ENCODE results near the gene SLC25A29. TPM values are rescaled to one million over a fixed set of nuclear protein-coding genes. Genes with fewer than 3 reads are reported as not detected.
"Not testable (repeated sequence)": the region's sequence is repeated elsewhere in the genome, so short reads cannot be mapped to it uniquely, and the experiment has no call there.

SLC25A29 gene, protein sequence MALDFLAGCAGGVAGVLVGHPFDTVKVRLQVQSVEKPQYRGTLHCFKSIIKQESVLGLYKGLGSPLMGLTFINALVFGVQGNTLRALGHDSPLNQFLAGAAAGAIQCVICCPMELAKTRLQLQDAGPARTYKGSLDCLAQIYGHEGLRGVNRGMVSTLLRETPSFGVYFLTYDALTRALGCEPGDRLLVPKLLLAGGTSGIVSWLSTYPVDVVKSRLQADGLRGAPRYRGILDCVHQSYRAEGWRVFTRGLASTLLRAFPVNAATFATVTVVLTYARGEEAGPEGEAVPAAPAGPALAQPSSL
- 10 to 100 TPM; 29.7 to 29.9 TPM for total RNA-seq

- ChIA-PET CTCF (no interaction called here), POLR2A (interaction anchor here (1.3 kb wide), 1 partner anchor 20 kb away, joined by 3 read pairs; no protein-coding TSS in a partner anchor)
- no peaks in the 10 kb centered on the region for H3K36me3 Mint-ChIP-seq (ENCODE audit: low read depth)
- peak within 1 kb of the TSS; percentile 77 for H3K27ac Mint-ChIP-seq
- no peaks in the 10 kb centered on the region for H3K9me3 Mint-ChIP-seq (ENCODE audit: insufficient read depth)
- ATAC-seq = peak; percentile 88
- H3K4me3 Mint-ChIP-seq = peak within 1 kb of the TSS; percentile 81
- peaks cover 27% of the 10 kb centered on the region for H3K27me3 Mint-ChIP-seq (ENCODE audit: low read depth)
- H3K4me1 Mint-ChIP-seq (ENCODE audit: low read depth) = peaks cover 31% of the 10 kb centered on the region
- peak; percentile 80 for DNase-seq
Measured at GRCh38 chr14:100306101-100306997, at the start of gene SLC25A29. SLC25A29 (minus strand) TSS chr14:100306444; CDS start chr14:100306232, 212 bp downstream.

GRCh38 chr14:100350986-100351385, 44.7 kb upstream of the SLC25A29 start:
- Mint-ChIP-seq H3K4me1 (ENCODE audit: low read depth) (no peaks in the 10 kb centered on the region), H3K4me3 (no peak overlapping the region), H3K27ac (peak overlapping the region; percentile 60), H3K9me3 (ENCODE audit: insufficient read depth) (no peaks in the 10 kb centered on the region), H3K36me3 (ENCODE audit: low read depth) (peaks cover 65% of the 10 kb centered on the region), H3K27me3 (ENCODE audit: low read depth) (no peaks in the 10 kb centered on the region)
- DNase-seq (no peak), ATAC-seq (no peak)
- CTCF ChIA-PET = interaction anchor here (1.0 to 2.4 kb wide), 3 partner anchors 11 to 34 kb away, joined by 3 to 7 read pairs (median 3); no protein-coding TSS in a partner anchor
- POLR2A ChIA-PET = no interaction called here

- no peaks in the 10 kb centered on the region for H3K9me3 Mint-ChIP-seq (ENCODE audit: insufficient read depth)
- CTCF ChIA-PET = interaction anchor here (1.0 to 2.4 kb wide), 4 partner anchors 12 to 34 kb away, joined by 3 to 7 read pairs (median 4); no protein-coding TSS in a partner anchor
Measured at GRCh38 chr14:100350276-100350926, 44.2 kb upstream of the SLC25A29 start.

DNA sequence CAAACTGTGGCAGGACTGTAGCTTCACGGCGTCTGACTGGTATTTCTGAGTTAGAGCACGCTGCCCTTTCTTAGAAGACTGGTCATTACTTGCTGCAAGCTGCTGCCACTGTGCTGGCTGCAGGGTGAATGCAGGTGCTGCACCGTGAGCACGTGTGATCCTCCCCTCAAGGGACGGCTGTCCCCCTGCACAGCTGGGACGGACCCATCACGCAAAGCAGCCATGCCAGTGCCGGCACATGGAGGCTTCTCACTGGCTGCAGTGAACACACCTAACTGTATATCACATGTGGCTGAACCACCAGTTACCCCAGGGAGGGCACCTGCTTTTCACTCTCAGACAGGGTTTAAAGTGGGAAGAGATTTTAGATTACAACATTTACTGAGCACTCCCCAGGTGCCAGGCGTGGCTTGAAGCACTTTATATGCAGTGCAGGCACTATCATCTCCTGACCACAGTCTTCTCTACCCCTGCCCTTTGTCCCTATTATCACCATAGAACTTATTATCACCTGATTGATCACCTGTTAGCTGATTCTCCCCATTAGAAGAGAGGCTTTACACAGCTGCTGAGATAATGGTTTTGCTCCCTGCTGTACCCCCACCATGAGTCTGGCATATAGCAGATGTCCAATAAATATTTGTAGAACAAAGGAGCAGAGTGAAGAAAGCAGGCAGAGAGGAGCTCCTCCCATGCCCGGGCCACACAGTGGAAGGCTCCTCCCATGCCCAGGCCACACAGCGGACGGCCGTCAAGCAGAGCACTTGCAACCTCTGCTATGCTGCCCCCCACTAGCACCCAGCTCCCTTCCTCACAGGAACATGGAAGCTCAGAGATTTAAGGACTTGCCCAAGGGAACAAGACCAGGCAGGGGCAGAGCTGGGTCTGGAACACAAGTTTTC, 42.8 kb upstream of the SLC25A29 start:
- peaks cover 58% of the 10 kb centered on the region for H3K36me3 Mint-ChIP-seq (ENCODE audit: low read depth)
- ChIA-PET POLR2A (interaction anchor here (1.2 kb wide), 1 partner anchor 12 kb away, joined by 5 read pairs; no protein-coding TSS in a partner anchor), CTCF (interaction anchor here (1.6 to 2.4 kb wide), 3 partner anchors 13 to 31 kb away, joined by 3 to 7 read pairs (median 4); no protein-coding TSS in a partner anchor)
- H3K27ac Mint-ChIP-seq = no peak overlapping the region
- ATAC-seq (no peak), DNase-seq (no peak)
- H3K4me3 Mint-ChIP-seq = no peak overlapping the region
- H3K4me1 Mint-ChIP-seq (ENCODE audit: low read depth) = no peaks in the 10 kb centered on the region
- no peaks in the 10 kb centered on the region for H3K27me3 Mint-ChIP-seq (ENCODE audit: low read depth)
- no peaks in the 10 kb centered on the region for H3K9me3 Mint-ChIP-seq (ENCODE audit: insufficient read depth)

More at GRCh38 chr14:100350276-100350926, 44.2 kb upstream of the SLC25A29 start:
- no peak for DNase-seq
- Mint-ChIP-seq H3K27ac (peak overlapping the region; percentile 9), H3K4me1 (ENCODE audit: low read depth) (no peaks in the 10 kb centered on the region), H3K36me3 (ENCODE audit: low read depth) (peaks cover 63% of the 10 kb centered on the region), H3K4me3 (no peak overlapping the region), H3K27me3 (ENCODE audit: low read depth) (no peaks in the 10 kb centered on the region)
- POLR2A ChIA-PET = no interaction called here
- ATAC-seq = no peak

DNA sequence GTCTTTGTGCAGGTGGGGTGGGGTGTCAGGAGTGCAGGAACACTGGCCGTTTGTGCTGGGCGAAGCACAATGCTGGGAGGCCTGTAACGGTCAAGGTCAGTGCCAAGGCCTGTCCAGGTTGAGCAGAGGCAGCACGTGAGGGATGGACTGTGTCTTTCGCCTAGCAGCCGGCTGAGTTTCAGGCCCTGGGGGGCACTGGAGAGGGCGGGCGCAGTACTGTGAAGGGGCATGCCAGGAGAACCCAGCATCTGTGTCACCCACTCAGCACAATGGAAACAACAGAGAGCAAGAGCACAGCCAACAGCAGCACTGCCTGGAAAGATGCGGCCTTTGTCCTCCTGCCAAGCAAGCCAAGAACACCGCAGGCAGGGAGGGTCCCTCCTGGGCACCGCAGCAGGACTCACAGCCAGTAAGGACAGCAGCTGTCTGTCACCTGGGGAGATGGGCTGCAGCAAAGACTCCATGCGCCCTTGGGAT, 42.0 kb upstream of the SLC25A29 start:
- ATAC-seq (no peak), DNase-seq (no peak)
- peak overlapping the region; percentile 46 for H3K27ac Mint-ChIP-seq
- H3K36me3 Mint-ChIP-seq (ENCODE audit: low read depth) = peaks cover 57% of the 10 kb centered on the region
- no peaks in the 10 kb centered on the region for H3K4me1 Mint-ChIP-seq (ENCODE audit: low read depth)
- no peaks in the 10 kb centered on the region for H3K27me3 Mint-ChIP-seq (ENCODE audit: low read depth)
- ChIA-PET POLR2A (no interaction called here), CTCF (interaction anchor here (1.7 kb wide), 1 partner anchor 30 kb away, joined by 3 read pairs; no protein-coding TSS in a partner anchor)
- H3K4me3 Mint-ChIP-seq = no peak overlapping the region
- H3K9me3 Mint-ChIP-seq (ENCODE audit: insufficient read depth) = no peaks in the 10 kb centered on the region

DNA sequence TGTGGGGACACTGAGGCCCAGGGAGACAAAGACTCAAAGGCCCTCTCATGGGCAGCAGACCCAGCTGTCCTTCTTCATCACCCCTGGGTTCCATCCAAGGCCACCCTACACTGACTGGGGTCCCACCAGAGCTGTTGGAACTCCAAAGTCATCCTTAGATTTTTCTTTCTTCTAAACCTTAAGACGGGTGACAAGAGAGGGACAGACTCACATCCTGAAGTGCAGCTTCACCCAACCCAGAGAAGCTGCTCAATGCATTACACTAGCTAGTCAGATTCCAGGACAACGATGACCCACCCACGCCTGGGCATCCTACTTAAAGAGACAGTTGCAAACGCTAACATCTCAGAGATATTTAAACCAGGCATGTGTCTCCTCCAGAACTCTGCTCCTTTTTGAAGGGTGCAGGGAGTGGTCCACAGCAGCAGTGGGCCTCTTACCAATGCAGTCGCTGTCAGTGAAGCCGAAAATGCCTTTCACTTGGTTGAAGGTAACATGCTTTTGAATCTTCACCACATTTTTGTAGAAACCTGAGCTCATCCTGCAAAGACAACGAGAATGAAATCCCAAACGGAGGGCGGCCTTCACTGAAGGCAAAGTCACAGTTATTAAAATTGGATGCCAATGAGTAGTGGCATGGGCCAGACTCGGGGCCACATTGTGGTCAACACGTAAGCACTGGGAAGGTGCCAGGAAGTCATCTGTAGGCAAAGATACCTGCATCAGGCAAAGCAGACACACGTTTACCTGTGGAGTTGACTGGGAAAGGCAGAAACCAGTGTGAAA, 40.3 kb upstream of the SLC25A29 start:
- H3K36me3 Mint-ChIP-seq (ENCODE audit: low read depth) = peaks cover 64% of the 10 kb centered on the region
- H3K27me3 Mint-ChIP-seq (ENCODE audit: low read depth) = no peaks in the 10 kb centered on the region
- ATAC-seq (no peak), DNase-seq (no peak)
- ChIA-PET CTCF (no interaction called here), POLR2A (no interaction called here)
- H3K9me3 Mint-ChIP-seq (ENCODE audit: insufficient read depth) = no peaks in the 10 kb centered on the region
- peaks cover 8% of the 10 kb centered on the region for H3K4me1 Mint-ChIP-seq (ENCODE audit: low read depth)
- H3K4me3 Mint-ChIP-seq = no peak overlapping the region
- peak overlapping the region; percentile 16 for H3K27ac Mint-ChIP-seq

- H3K9me3 Mint-ChIP-seq (ENCODE audit: insufficient read depth) = no peaks in the 10 kb centered on the region
- H3K36me3 Mint-ChIP-seq (ENCODE audit: low read depth) = peaks cover 66% of the 10 kb centered on the region
- H3K27ac Mint-ChIP-seq = no peak overlapping the region
Measured at GRCh38 chr14:100345711-100346110, 39.5 kb upstream of the SLC25A29 start.

DNA sequence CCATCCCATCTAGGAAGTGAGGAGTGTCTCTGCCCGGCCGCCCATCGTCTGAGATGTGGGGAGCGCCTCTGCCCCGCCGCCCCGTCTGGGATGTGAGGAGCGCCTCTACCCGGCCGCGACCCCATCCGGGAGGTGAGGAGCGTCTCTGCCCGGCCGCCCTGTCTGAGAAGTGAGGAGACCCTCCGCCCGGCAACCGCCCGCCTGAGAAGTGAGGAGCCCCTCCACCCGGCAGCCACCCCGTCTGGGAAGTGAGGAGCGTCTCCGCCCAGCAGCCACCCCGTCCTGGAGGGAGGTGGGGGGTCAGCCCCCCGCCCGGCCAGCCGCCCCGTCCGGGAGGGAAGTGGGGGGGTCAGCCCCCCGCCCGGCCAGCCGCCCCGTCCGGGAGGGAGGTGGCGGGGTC, 38.4 kb upstream of the SLC25A29 start:
- H3K9me3 Mint-ChIP-seq (ENCODE audit: insufficient read depth); H3K4me3 Mint-ChIP-seq; DNase-seq; ATAC-seq; H3K27ac Mint-ChIP-seq; POLR2A ChIA-PET; CTCF ChIA-PET; H3K27me3 Mint-ChIP-seq (ENCODE audit: low read depth): not testable (repeated sequence)
- H3K4me1 Mint-ChIP-seq (ENCODE audit: low read depth) = peaks cover 14% of the 10 kb centered on the region
- peaks cover 69% of the 10 kb centered on the region for H3K36me3 Mint-ChIP-seq (ENCODE audit: low read depth)

More at GRCh38 chr14:100345711-100346110, 39.5 kb upstream of the SLC25A29 start:
- Mint-ChIP-seq H3K27me3 (ENCODE audit: low read depth) (no peaks in the 10 kb centered on the region), H3K4me1 (ENCODE audit: low read depth) (peaks cover 14% of the 10 kb centered on the region), H3K4me3 (no peak overlapping the region)
- ATAC-seq (no peak), DNase-seq (no peak)
- CTCF ChIA-PET = no interaction called here
- POLR2A ChIA-PET = no interaction called here

GRCh38 chr14:100342826-100343225, 36.6 kb upstream of the SLC25A29 start:
- CTCF ChIA-PET = interaction anchor here (0.6 kb wide), 1 partner anchor 70 kb away, joined by 3 read pairs; no protein-coding TSS in a partner anchor
- DNase-seq; H3K27ac Mint-ChIP-seq; H3K27me3 Mint-ChIP-seq (ENCODE audit: low read depth); H3K4me3 Mint-ChIP-seq; POLR2A ChIA-PET; ATAC-seq; H3K9me3 Mint-ChIP-seq (ENCODE audit: insufficient read depth): not testable (repeated sequence)
- H3K36me3 Mint-ChIP-seq (ENCODE audit: low read depth) = peaks cover 63% of the 10 kb centered on the region
- peaks cover 14% of the 10 kb centered on the region for H3K4me1 Mint-ChIP-seq (ENCODE audit: low read depth)

DNA sequence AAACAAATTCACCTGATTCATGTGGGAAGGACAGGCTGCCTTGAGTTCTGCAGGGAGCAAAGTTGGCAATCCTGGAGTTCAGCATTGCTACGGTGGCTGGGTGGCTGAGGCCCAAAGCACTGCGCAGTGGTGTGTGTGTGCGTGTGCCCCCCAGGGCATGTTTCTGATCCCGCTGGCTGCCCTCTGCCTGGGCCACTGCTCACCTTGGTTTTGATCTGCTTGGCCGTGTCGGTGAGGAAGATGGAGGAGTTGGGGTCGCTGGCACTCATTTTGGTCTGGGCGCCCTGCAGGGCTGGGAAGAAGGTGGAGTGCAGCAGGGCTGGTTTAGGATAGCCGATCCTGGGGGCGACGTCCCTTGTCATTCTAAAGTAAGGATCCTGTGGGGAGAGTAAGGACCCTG, 36.0 kb upstream of the SLC25A29 start:
- H3K9me3 Mint-ChIP-seq (ENCODE audit: insufficient read depth) = no peaks in the 10 kb centered on the region
- H3K27ac Mint-ChIP-seq = peak overlapping the region; percentile 48
- no peak for DNase-seq
- H3K4me1 Mint-ChIP-seq (ENCODE audit: low read depth) = peaks cover 14% of the 10 kb centered on the region
- H3K36me3 Mint-ChIP-seq (ENCODE audit: low read depth) = peaks cover 65% of the 10 kb centered on the region
- H3K4me3 Mint-ChIP-seq = no peak overlapping the region
- ChIA-PET POLR2A (interaction anchor here (0.7 kb wide), 1 partner anchor 30 kb away, joined by 3 read pairs; no protein-coding TSS in a partner anchor), CTCF (no interaction called here)
- H3K27me3 Mint-ChIP-seq (ENCODE audit: low read depth) = no peaks in the 10 kb centered on the region
- no peak for ATAC-seq
